Left lung (tissue), 14 donors: ENCODE measurements around the gene RNF212B. TPM values are rescaled to one million over a fixed set of nuclear protein-coding genes. Genes with fewer than 3 reads are reported as not detected.
A peak's percentile ranks its signal among the peaks of the same experiment; 100 is the strongest.
"Not testable (repeated sequence)": the region's sequence is repeated elsewhere in the genome, so short reads cannot be mapped to it uniquely, and the experiment has no call there.

Source experiments
- ATAC-seq: fragments of 200-7000 bp; cut with Tn5 transposase; one replicate; pipeline ENCODE4 v1.9.1; 2020; ENCODE audit warnings: moderate library complexity
- DNase-seq, 4 donors: peaks; one replicate each; pipeline ENCODE4 v3.0.0-alpha.2; 2013 to 2020
- H3K27ac ChIP-seq, 2 donors: fragments of 200-600 bp; sonication (generic) in 1 of 2; one replicate each; pipeline versions ENCODE4 v1.5.0 to v1.8.0; 2020 to 2021
- H3K27me3 ChIP-seq, 2 donors: fragments of 200-600 bp; sonication (generic) in 1 of 2; one replicate each; pipeline versions ENCODE4 v1.5.0 to v1.8.0; 2020 to 2021
- H3K36me3 ChIP-seq, 2 donors: fragments of 200-600 bp; sonication (generic) in 1 of 2; one replicate each; pipeline versions ENCODE4 v1.5.0 to v1.8.0; 2020 to 2021
- H3K4me1 ChIP-seq, 2 donors: fragments of 200-600 bp; one replicate each; pipeline ENCODE4 v1.8.0; 2021
- H3K4me3 ChIP-seq, 2 donors: fragments of 200-600 bp; sonication (generic) in 1 of 2; one replicate each; pipeline versions ENCODE4 v1.5.0 to v1.8.0; 2020 to 2021; ENCODE audit warnings: mild to moderate bottlenecking in 1 of 2
- H3K9me3 ChIP-seq, 2 donors: fragments of 200-600 bp; sonication (generic) in 1 of 2; one replicate each; pipeline versions ENCODE4 v1.5.0 to v1.8.0; 2020 to 2021
- CTCF ChIP-seq, 2 donors: fragments of 200-600 bp; sonication (generic) in 1 of 2; IDR thresholded peaks; one replicate each; pipeline versions ENCODE4 v1.5.0 to v1.8.0; 2021; ENCODE audit warnings: antibody characterized with exemption in 2 of 2
- intact Hi-C, 2 donors: fragments of 100-400 bp; cut with DNase I; formaldehyde crosslinking; loops; one replicate each; pipeline versions ENCODE4 v1.11.2 to v1.14.2; 2022
- long read RNA-seq, 12 donors: library from polyadenylated mRNA in 2 of 12; unstranded in 2 of 12; transcript quantifications; one replicate each; pipeline ENCODE4 v2.0.0 and lab custom pipeline, GENCODE V29; 2019 to 2026
- polyA plus RNA-seq, 6 donors: library from polyadenylated mRNA; unstranded; fragments of 120-200 nt; gene quantifications; one replicate each; pipeline ENCODE4 v1.2.1, GENCODE V29; 2013; ENCODE audit not compliant: insufficient read length in 6 of 6
- total RNA-seq, 2 donors: library from RNA; stranded (reverse); fragmentation: NEBNext Ultra II Directional; extraction: Animal tissue kit (Norgen Biotek cat#: 25700); gene quantifications; one replicate each; pipeline ENCODE4 v1.2.1, GENCODE V29; 2021
- donor health status: DM: no; HTN: yes; CAD: no.
- donor health status: DM: no; HTN: no; CAD: no.

RNF212B gene
- not detected for total RNA-seq
- polyA plus RNA-seq: under 1 TPM; 0.47 to 0.94 (median 0.74) TPM
- long read RNA-seq, donor 1, partial matches to known transcripts: 0 of 16 reads
- long read RNA-seq, donor 1, other reads (novel, unspliced or antisense): 16 of 16 reads
- long read RNA-seq, donor 2, partial matches to known transcripts: 8 of 8 reads
- long read RNA-seq, donor 2, other reads (novel, unspliced or antisense): 0 of 8 reads
- long read RNA-seq, donor 3: 0 reads
- long read RNA-seq, donor 4: 0 reads
- long read RNA-seq, donor 5, partial matches to known transcripts: 0 of 16 reads
- long read RNA-seq, donor 5, other reads (novel, unspliced or antisense): 16 of 16 reads
- long read RNA-seq, donor 6: 0 reads
- long read RNA-seq, donor 7: 0 reads
- long read RNA-seq, donor 8, partial matches to known transcripts: 17 of 17 reads
- long read RNA-seq, donor 8, other reads (novel, unspliced or antisense): 0 of 17 reads
- long read RNA-seq, donor 9: 0 reads
- long read RNA-seq, donor 10: 0 reads
- long read RNA-seq, donor 11: 0 reads
- long read RNA-seq, donor 12: 0 reads

GRCh38 chr14:23237772-23238594 lies at the start of gene RNF212B:
Gene RNF212B, plus strand, starts transcription at chr14:23237936. Its CDS starts 2,410 bp downstream, at chr14:23240346.
- H3K4me3 ChIP-seq: peak within 1 kb of the TSS in 1 of 2 donors; percentile 28
- intact Hi-C loops: no loop called here
- no peaks in the 10 kb centered on the region for H3K27me3 ChIP-seq
- H3K4me1 ChIP-seq: peaks cover 0 to 8% of the 10 kb centered on the region in 2 donors
- peak; percentile 100 for ATAC-seq
- TF ChIP-seq CTCF (IDR thresholded peaks at IDR 0.05): no peak
- H3K27ac ChIP-seq: no peak within 1 kb of the TSS
- peak; percentile 81 to 99 (median 93) for DNase-seq
- H3K9me3 ChIP-seq: no peaks in the 10 kb centered on the region
- H3K36me3 ChIP-seq: no peaks in the 10 kb centered on the region

- no peak for ATAC-seq
- H3K4me3 ChIP-seq: no peak overlapping the region
- no peaks in the 10 kb centered on the region for H3K4me1 ChIP-seq
- DNase-seq: no peak
- H3K27me3 ChIP-seq: no peaks in the 10 kb centered on the region
- H3K9me3 ChIP-seq: no peaks in the 10 kb centered on the region
- no peaks in the 10 kb centered on the region for H3K36me3 ChIP-seq
- intact Hi-C loops: no loop called here
- no peak overlapping the region for H3K27ac ChIP-seq
- TF ChIP-seq CTCF (IDR thresholded peaks at IDR 0.05): no peak
Measured at GRCh38 chr14:23193432-23193831, 44.3 kb upstream of the RNF212B start.

GRCh38 chr14:23195552-23196101 lies 42.1 kb upstream of the RNF212B start:
- Histone ChIP-seq H3K27ac (no peak overlapping the region), H3K4me1 (no peaks in the 10 kb centered on the region), H3K27me3 (no peaks in the 10 kb centered on the region), H3K36me3 (no peaks in the 10 kb centered on the region), H3K9me3 (no peaks in the 10 kb centered on the region), H3K4me3 (no peak overlapping the region)
- TF ChIP-seq CTCF (IDR thresholded peaks at IDR 0.05): no peak
- intact Hi-C loops: no loop called here
- peak; percentile 19 for ATAC-seq
- no peak for DNase-seq

- H3K4me1 ChIP-seq: not testable (repeated sequence)
Measured at GRCh38 chr14:23196487-23196886, 41.2 kb upstream of the RNF212B start.

GRCh38 chr14:23199141-23199540 lies 38.6 kb upstream of the RNF212B start:
- H3K9me3 ChIP-seq, H3K36me3 ChIP-seq, H3K4me3 ChIP-seq, H3K4me1 ChIP-seq, ATAC-seq, H3K27me3 ChIP-seq, H3K27ac ChIP-seq, DNase-seq, intact Hi-C loops: not testable (repeated sequence)

More at GRCh38 chr14:23196487-23196886, 41.2 kb upstream of the RNF212B start:
- H3K36me3 ChIP-seq, ATAC-seq, H3K9me3 ChIP-seq, DNase-seq, H3K27ac ChIP-seq, H3K4me3 ChIP-seq, intact Hi-C loops, H3K27me3 ChIP-seq: not testable (repeated sequence)
